Stimulated activated effector memory CD8-positive, alpha-beta T cell treated with anti-CD3 and anti-CD28 coated beads, Interleukin-12 subunit alpha, Interleukin-12 subunit beta, amount 100 ng/mL, for 72 hours (primary cell): Measurements from ENCODE around the gene PLXNB1.

Source experiments
- ATAC-seq: fragments of 150-1000 bp; cut with Tn5 transposase; 2 replicates; pipeline ENCODE4 v1.10.0; 2021
- DNase-seq, 2 donors: peaks; one replicate each; pipeline ENCODE4 v3.0.0; 2021 to 2022; ENCODE audit warnings: low spot score in 2 of 2
- H3K27ac Mint-ChIP-seq: one replicate; pipeline ENCODE4 v1.8.0; 2022; ENCODE audit warnings: mild to moderate bottlenecking, mixed read lengths
- H3K36me3 Mint-ChIP-seq: one replicate; pipeline ENCODE4 v1.8.0; 2022; ENCODE audit warnings: mild to moderate bottlenecking, mixed read lengths
- H3K4me1 Mint-ChIP-seq: one replicate; pipeline ENCODE4 v1.8.0; 2022; ENCODE audit warnings: mixed read lengths
- H3K4me3 Mint-ChIP-seq: one replicate; pipeline ENCODE4 v1.8.0; 2022; ENCODE audit warnings: mild to moderate bottlenecking, mixed read lengths
- H3K9me3 Mint-ChIP-seq: one replicate; pipeline ENCODE4 v1.8.0; 2022; ENCODE audit warnings: mixed read lengths

The PLXNB1 gene

GRCh38 chr3:48446425-48447193 is 16.7 kb upstream of the PLXNB1 start, which contains the start of gene ATRIP:
TSS of gene ATRIP (plus strand) at chr3:48446737. CDS start at chr3:48446846, 109 bp downstream.
- peak; percentile 88 to 92 for DNase-seq
- H3K27ac Mint-ChIP-seq: peak within 1 kb of the TSS; percentile 92
- ATAC-seq: peak; percentile 99
- no peaks in the 10 kb centered on the region for H3K9me3 Mint-ChIP-seq
- H3K4me1 Mint-ChIP-seq: peaks cover 33% of the 10 kb centered on the region
- H3K36me3 Mint-ChIP-seq: peaks cover 65% of the 10 kb centered on the region
- peak within 1 kb of the TSS; percentile 97 for H3K4me3 Mint-ChIP-seq

GRCh38 chr3:48446043-48446424 is 16.1 kb upstream of the PLXNB1 start:
- DNase-seq: no peak
- H3K4me3 Mint-ChIP-seq: peak overlapping the region; percentile 97

DNA sequence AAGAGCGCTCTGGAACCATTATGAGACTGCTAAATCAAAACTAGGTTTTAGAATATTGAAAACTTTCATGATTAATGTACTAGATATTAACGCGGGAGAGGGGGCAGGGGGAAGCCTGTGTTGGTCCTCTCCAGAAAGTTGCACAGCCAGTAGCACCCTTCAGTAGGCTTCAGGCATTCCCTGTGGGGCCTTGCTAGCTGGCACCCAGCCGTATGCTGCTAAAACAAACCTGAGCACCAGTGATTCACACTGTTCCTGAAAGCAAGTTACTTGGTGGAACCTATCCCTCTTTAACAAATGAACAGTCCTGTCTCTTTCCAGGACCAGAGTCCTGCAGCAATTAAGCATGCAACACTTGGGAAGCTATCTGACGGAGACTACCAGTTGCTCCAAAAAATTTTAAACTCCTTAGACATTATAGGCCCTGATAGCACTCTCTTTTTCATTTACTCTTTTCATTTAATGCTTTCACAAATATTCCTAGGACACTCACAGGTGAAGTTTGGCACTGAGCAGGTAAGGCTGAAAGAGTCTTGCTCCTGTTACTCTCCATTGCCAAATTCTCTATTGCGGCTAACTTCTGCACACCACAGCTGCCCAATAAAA is 15.5 kb upstream of the PLXNB1 start:
- peak overlapping the region; percentile 92 for H3K27ac Mint-ChIP-seq
- peaks cover 69% of the 10 kb centered on the region for H3K36me3 Mint-ChIP-seq
- H3K9me3 Mint-ChIP-seq: no peaks in the 10 kb centered on the region
- H3K4me1 Mint-ChIP-seq: peaks cover 35% of the 10 kb centered on the region
- ATAC-seq: no peak
- H3K4me3 Mint-ChIP-seq: peak overlapping the region; percentile 97
- no peak for DNase-seq

More at GRCh38 chr3:48446043-48446424, 16.1 kb upstream of the PLXNB1 start:
- no peak for ATAC-seq
- H3K4me1 Mint-ChIP-seq: peaks cover 35% of the 10 kb centered on the region
- H3K27ac Mint-ChIP-seq: peak overlapping the region; percentile 92
- no peaks in the 10 kb centered on the region for H3K9me3 Mint-ChIP-seq
- peaks cover 67% of the 10 kb centered on the region for H3K36me3 Mint-ChIP-seq

DNA sequence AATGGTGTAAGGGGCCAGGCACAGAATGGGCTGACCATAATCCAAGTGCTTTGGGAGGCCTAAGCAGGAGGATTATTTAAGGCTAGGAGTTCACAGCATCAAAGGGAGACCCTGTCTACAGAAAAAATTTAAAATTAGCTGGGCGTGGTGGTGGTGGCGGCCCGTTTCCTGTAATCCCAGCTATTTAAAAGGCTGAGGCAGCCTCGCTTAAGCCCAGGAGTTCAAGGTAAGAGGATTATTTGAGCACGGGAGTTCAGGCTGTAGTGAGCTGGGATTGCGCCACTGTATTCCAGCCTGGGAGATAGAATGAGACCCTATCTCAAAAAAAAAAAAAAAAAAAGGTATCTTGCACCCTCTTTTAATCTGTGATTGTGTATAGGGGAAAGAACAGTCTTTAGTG is 12.1 kb upstream of the PLXNB1 start:
- Mint-ChIP-seq H3K27ac (no peak overlapping the region), H3K9me3 (no peaks in the 10 kb centered on the region)

DNA sequence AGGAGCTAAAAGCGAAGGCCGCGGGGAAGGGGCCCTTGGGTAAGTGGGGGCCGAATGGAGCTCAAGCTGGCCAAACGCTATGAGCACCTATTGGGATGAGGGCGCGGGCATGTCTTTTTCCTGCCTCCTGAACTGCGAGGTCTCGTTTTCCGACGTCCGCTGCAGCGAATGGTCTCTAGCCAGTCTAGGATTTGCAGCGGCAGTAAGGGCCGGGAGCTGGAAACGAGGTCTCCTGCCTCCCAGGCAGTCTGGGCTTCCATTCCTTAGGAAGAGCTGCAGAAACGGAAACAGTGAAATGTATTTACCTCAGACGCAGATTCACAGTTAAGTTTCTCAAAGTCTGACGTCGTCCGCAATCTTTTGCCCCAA is 10.7 kb upstream of the PLXNB1 start:
- Mint-ChIP-seq H3K9me3 (no peaks in the 10 kb centered on the region), H3K4me1 (peaks cover 32% of the 10 kb centered on the region), H3K4me3 (peak overlapping the region; percentile 83), H3K36me3 (peaks cover 63% of the 10 kb centered on the region), H3K27ac (peak overlapping the region; percentile 85)
- DNase-seq: no peak
- no peak for ATAC-seq

More for the DNA sequence above, 12.1 kb upstream of the PLXNB1 start:
- H3K4me3 Mint-ChIP-seq: peak overlapping the region; percentile 83
- DNase-seq (no peak), ATAC-seq (no peak)
- H3K4me1 Mint-ChIP-seq: peaks cover 41% of the 10 kb centered on the region
- H3K36me3 Mint-ChIP-seq: peaks cover 69% of the 10 kb centered on the region

DNA sequence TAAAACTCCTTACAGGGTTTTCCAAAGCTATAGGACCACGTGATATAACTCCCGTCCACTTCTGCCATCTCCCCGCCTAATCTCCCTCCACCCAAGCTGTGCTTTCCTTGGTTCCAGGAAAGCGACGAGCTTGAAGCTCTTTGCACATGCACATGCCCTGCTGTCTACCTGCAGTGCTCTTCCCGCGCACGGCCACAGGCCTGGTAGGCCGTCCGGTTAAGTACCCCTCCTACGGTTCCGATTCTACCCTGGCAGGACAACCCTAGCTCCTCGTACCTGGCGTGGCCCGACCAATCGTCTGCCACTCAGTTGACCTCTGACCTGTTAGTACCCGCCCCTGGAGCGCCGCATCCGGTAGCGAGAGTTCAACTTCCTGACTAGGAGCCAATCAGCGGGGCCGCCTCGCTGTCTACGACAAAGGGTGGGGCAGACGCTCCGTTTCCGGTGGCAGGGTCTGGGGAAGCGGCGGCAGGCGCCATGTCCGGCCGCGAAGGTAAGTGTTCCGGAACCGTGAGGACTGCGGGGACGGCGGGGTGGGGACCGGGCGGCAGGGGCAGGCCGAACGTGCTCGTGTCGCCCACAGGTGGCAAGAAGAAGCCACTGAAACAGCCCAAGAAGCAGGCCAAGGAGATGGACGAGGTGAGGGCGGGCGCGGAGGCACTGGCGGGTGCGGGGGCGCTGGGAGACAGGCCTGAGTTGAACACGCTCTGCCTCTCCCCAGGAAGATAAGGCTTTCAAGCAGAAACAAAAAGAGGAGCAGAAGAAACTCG is 10.1 kb upstream of the PLXNB1 start, which contains the start of the genes CCDC51 and TMA7:
CCDC51 (minus strand) TSS at position 300 of the 770 bp plus-strand sequence. CDS start 4,991 bp downstream, outside the sequence.
TMA7 (plus strand) TSS at position 438 of the 770 bp plus-strand sequence; CDS start at position 478, 40 bp downstream.
- ATAC-seq (peak; percentile 98), DNase-seq (peak; percentile 85 to 98)
- Mint-ChIP-seq H3K36me3 (peaks cover 59% of the 10 kb centered on the region), H3K4me3 (peak within 1 kb of the TSS; percentile 83), H3K27ac (peak within 1 kb of the TSS; percentile 85), H3K4me1 (peaks cover 31% of the 10 kb centered on the region), H3K9me3 (no peaks in the 10 kb centered on the region)

DNA sequence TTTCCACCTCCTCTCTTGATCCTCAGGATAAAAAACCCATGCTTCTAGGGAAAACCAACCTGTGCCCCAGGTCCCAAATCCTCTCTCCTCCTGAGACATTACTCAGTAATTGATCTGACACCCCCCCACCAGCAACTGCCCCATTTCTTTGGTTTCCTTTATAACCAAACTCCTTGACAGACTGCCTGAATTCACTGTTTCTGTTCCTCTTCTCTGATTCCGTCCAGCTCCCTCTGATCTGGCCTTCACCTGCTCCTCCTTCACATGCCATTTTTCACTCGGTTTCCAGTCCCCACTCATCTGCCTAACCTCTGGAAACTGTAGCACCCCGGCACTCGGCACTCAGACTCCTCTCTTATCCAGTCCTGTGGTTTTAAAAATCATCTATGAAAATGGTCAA is 7.9 kb upstream of the PLXNB1 start:
- DNase-seq (no peak), ATAC-seq (no peak)
- no peak overlapping the region for H3K27ac Mint-ChIP-seq
- no peak overlapping the region for H3K4me3 Mint-ChIP-seq
- peaks cover 39% of the 10 kb centered on the region for H3K4me1 Mint-ChIP-seq
- peaks cover 37% of the 10 kb centered on the region for H3K36me3 Mint-ChIP-seq
- H3K9me3 Mint-ChIP-seq: no peaks in the 10 kb centered on the region

DNA sequence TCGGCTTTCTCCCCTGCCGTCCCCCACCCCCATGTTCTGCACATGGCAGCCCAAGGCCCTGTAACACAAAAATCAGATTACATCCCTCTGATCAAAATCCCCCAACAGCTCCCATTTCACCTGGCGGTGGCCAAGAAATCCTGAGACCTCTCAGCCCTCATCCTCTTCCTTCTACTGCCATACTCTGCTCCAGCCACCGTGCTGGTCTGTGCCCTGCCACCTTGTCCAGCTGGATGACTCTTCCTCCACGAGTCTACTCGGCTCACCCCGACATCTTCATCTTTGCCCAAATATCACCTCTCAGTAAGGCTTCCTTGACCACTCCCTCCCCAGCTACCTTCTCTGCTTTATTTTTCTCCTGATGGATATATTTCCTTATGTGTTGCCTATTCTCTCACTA is 7.0 kb upstream of the PLXNB1 start:
- ATAC-seq: no peak
- H3K9me3 Mint-ChIP-seq: no peaks in the 10 kb centered on the region
- H3K4me1 Mint-ChIP-seq: peaks cover 38% of the 10 kb centered on the region
- H3K4me3 Mint-ChIP-seq: no peak overlapping the region
- DNase-seq: no peak
- H3K36me3 Mint-ChIP-seq: peaks cover 28% of the 10 kb centered on the region
- H3K27ac Mint-ChIP-seq: no peak overlapping the region

- no peak for DNase-seq
These were observed 6.5 kb upstream of the PLXNB1 start for GRCh38 chr3:48436477-48436787.

GRCh38 chr3:48435774-48436476 is 6.0 kb upstream of the PLXNB1 start:
- Mint-ChIP-seq H3K27ac (no peak overlapping the region), H3K4me1 (peaks cover 35% of the 10 kb centered on the region), H3K36me3 (peaks cover 19% of the 10 kb centered on the region), H3K4me3 (no peak overlapping the region), H3K9me3 (no peaks in the 10 kb centered on the region)
- ATAC-seq (peak; percentile 48), DNase-seq (peak; percentile 75 to 91)

More at GRCh38 chr3:48436477-48436787, 6.5 kb upstream of the PLXNB1 start:
- Mint-ChIP-seq H3K9me3 (no peaks in the 10 kb centered on the region), H3K4me1 (peaks cover 34% of the 10 kb centered on the region), H3K27ac (no peak overlapping the region), H3K4me3 (no peak overlapping the region), H3K36me3 (peaks cover 23% of the 10 kb centered on the region)
- no peak for ATAC-seq

DNA sequence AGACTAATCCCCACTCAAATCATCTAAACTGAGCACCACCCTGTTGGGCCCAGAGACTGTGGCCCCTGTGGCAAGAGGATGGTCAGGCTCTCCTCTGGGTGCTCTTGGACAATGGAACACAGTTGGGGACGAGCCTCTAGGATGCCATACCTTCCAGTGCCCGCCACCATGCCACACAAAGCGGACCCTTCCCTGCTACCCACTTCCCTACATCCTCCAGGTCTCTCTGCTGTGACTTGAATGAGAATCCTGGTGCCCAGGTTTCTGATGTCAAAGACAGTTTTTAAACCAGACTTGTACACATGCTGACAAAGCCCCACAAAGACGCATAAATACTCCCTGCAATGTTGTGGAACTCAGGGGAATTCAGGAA is 5.3 kb upstream of the PLXNB1 start:
- Mint-ChIP-seq H3K27ac (no peak overlapping the region), H3K4me3 (no peak overlapping the region), H3K4me1 (peaks cover 42% of the 10 kb centered on the region), H3K36me3 (peaks cover 17% of the 10 kb centered on the region), H3K9me3 (no peaks in the 10 kb centered on the region)
- ATAC-seq: no peak
- no peak for DNase-seq

DNA sequence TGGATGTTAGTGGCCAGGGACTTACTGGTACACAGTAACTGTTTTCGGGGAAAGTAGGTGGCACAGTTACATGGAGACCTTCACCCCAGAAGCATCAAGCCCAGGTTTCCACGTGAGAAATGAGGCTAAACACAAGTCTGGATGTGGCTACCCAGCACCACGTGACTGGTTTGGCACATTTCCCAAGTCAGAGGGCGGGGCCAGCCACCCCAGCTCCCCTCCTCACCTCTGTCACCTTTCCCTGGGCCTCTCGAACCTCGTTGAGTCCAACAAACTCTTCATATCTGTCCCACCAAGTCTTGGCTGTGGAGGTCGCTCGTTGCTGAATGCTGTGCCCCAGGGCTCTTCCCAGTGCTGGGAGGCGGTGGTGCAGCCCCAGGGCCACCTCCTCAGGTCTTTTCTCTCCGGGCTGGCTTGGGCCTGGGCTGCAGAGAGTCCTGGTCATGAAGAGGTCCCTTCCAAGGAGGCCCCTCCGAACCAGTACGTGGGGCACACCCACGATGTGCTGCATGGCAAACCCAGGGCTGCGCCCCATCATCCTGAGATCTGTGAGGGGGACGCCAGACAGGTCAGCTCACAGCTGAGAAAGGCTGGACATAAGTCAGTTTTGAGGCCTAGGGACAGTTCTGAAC is 4.8 kb upstream of the PLXNB1 start:
- H3K4me1 Mint-ChIP-seq: peaks cover 43% of the 10 kb centered on the region
- ATAC-seq (no peak), DNase-seq (no peak)
- no peak overlapping the region for H3K4me3 Mint-ChIP-seq
- H3K27ac Mint-ChIP-seq: no peak overlapping the region
- H3K36me3 Mint-ChIP-seq: peaks cover 11% of the 10 kb centered on the region
- H3K9me3 Mint-ChIP-seq: no peaks in the 10 kb centered on the region

GRCh38 chr3:48433472-48434118 is 3.7 kb upstream of the PLXNB1 start:
- Mint-ChIP-seq H3K4me1 (peaks cover 35% of the 10 kb centered on the region), H3K36me3 (peaks cover 5% of the 10 kb centered on the region), H3K27ac (no peak overlapping the region), H3K4me3 (no peak overlapping the region), H3K9me3 (no peaks in the 10 kb centered on the region)
- ATAC-seq: no peak
- no peak for DNase-seq
